ENCODE measurements around the gene LATS2.

DNA sequence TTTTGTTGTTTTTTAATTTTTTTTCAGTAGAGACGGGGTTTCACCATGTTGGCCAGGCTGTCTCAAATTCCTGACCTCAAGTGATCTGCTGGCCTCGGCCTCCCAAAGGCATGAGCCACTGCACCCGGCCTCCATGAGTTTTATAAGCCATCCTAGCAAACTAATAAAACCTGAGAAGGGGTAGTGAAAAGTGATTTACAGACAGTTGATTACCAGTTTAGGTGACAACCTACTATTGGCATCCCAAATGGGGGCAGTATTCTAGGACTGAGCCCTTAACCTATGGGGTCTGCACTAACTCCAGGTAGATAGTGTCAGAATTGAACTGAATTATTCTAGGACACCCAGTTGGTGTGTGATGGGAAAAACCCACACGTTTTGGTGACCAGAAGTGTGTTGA lies 6.5 kb upstream of the LATS2 start:
- TF ChIP-seq, protein P1, sequence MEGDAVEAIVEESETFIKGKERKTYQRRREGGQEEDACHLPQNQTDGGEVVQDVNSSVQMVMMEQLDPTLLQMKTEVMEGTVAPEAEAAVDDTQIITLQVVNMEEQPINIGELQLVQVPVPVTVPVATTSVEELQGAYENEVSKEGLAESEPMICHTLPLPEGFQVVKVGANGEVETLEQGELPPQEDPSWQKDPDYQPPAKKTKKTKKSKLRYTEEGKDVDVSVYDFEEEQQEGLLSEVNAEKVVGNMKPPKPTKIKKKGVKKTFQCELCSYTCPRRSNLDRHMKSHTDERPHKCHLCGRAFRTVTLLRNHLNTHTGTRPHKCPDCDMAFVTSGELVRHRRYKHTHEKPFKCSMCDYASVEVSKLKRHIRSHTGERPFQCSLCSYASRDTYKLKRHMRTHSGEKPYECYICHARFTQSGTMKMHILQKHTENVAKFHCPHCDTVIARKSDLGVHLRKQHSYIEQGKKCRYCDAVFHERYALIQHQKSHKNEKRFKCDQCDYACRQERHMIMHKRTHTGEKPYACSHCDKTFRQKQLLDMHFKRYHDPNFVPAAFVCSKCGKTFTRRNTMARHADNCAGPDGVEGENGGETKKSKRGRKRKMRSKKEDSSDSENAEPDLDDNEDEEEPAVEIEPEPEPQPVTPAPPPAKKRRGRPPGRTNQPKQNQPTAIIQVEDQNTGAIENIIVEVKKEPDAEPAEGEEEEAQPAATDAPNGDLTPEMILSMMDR (IDR thresholded peaks at IDR 0.05): no peak
- TF ChIP-seq POLR2A (IDR thresholded peaks at IDR 0.05; ENCODE audit: low read depth): no peak

All from esophagus muscularis mucosa (tissue), 3 donors.